HEK293 (cell line): Measurements from ENCODE around the gene L3MBTL4.

Experiments
- CTCF ChIA-PET: fragments of 350-600 bp; formaldehyde crosslinking; extraction: SDS; loops from one replicate; lab custom pipeline; 2021; ENCODE audit warnings: antibody characterized with exemption; lab: Yijun Ruan, JAX
- POLR2A ChIA-PET: fragments of 300-600 bp; formaldehyde crosslinking; extraction: SDS; loops from one replicate; lab custom pipeline; 2020; ENCODE audit warnings: antibody characterized with exemption, inconsistent platforms; lab: Yijun Ruan, JAX
- H3K27ac ChIP-seq: fragments of 200-500 bp; sonication (Bioruptor generic); 2 replicates; pipeline ENCODE4 v1.5.1; 2014; ENCODE audit warnings: low read depth, low read length, control low read depth, inconsistent platforms; ENCODE audit errors: extremely low read depth
- H3K36me3 ChIP-seq, 2 experiments: fragments of 200-500 bp in 1 of 2; sonication (Bioruptor generic) in 1 of 2; 1 replicate in 1 of 2; 2 replicates in 1 of 2; pipeline ENCODE4 v1.5.1; 2014 to 2017; ENCODE audit warnings: inconsistent platforms in 2 of 2, low read length in 2 of 2; ENCODE audit not compliant: control insufficient read depth in 2 of 2, insufficient read depth in 1 of 2
- H3K4me1 ChIP-seq: fragments of 200-500 bp; sonication (Bioruptor generic); 2 replicates; pipeline ENCODE4 v1.5.1; 2014; ENCODE audit warnings: mild to moderate bottlenecking, low read length, inconsistent platforms; ENCODE audit not compliant: control insufficient read depth, insufficient read depth
- H3K4me3 ChIP-seq: 2 replicates; pipeline ENCODE4 v1.5.1; 2011; ENCODE audit warnings: low read depth, mild to moderate bottlenecking, control low read depth, low read length, moderate library complexity
- H3K9me3 ChIP-seq: fragments of 200-500 bp; sonication (Bioruptor generic); 2 replicates; pipeline ENCODE4 v1.5.1; 2014; ENCODE audit warnings: low read depth, low read length, inconsistent platforms; ENCODE audit not compliant: control insufficient read depth, insufficient read depth
- EGR2 ChIP-seq: fragments of 450-650 bp; formaldehyde crosslinking; IDR thresholded peaks from 2 replicates; pipeline ENCODE4 v1.5.1; 2016; ENCODE audit warnings: low read depth, missing biosample characterization, missing genetic modification characterization
- REPIN1 ChIP-seq: fragments of 450-650 bp; formaldehyde crosslinking; IDR thresholded peaks from 2 replicates; pipeline ENCODE4 v1.5.1; 2017; ENCODE audit warnings: missing biosample characterization, missing genetic modification characterization, low read depth
- ZBTB17 ChIP-seq: fragments of 450-650 bp; formaldehyde crosslinking; IDR thresholded peaks from 2 replicates; pipeline ENCODE4 v1.5.1; 2016; ENCODE audit warnings: missing biosample characterization, missing genetic modification characterization
- ZBTB7A ChIP-seq: fragments of 450-650 bp; formaldehyde crosslinking; IDR thresholded peaks from 2 replicates; pipeline ENCODE4 v1.5.1; 2016; ENCODE audit warnings: low read depth, missing biosample characterization, missing genetic modification characterization
- ZBTB8A ChIP-seq: fragments of 450-650 bp; formaldehyde crosslinking; IDR thresholded peaks from 2 replicates; pipeline ENCODE4 v1.5.1; 2016; ENCODE audit warnings: missing biosample characterization, missing genetic modification characterization
- ZFHX2 ChIP-seq: fragments of 450-650 bp; formaldehyde crosslinking; conservative IDR thresholded peaks from 2 replicates; pipeline ENCODE4 v1.5.1; 2016; ENCODE audit warnings: missing biosample characterization, missing genetic modification characterization
- ZFP41 ChIP-seq: fragments of 450-650 bp; formaldehyde crosslinking; IDR thresholded peaks from 2 replicates; pipeline ENCODE4 v1.5.1; 2016; ENCODE audit warnings: missing biosample characterization, missing genetic modification characterization, borderline replicate concordance
- ZFP69B ChIP-seq: fragments of 450-650 bp; formaldehyde crosslinking; IDR thresholded peaks from 2 replicates; pipeline ENCODE4 v1.5.1; 2016; ENCODE audit warnings: missing biosample characterization, missing genetic modification characterization
- ZNF132 ChIP-seq: fragments of 450-650 bp; formaldehyde crosslinking; IDR thresholded peaks from 2 replicates; pipeline ENCODE4 v1.5.1; 2017; ENCODE audit warnings: missing biosample characterization, missing genetic modification characterization, borderline replicate concordance
- ZNF302 ChIP-seq: fragments of 450-650 bp; formaldehyde crosslinking; IDR thresholded peaks from 2 replicates; pipeline ENCODE4 v1.5.1; 2016; ENCODE audit warnings: missing biosample characterization, missing genetic modification characterization, low read depth
- ZNF366 ChIP-seq: fragments of 450-650 bp; formaldehyde crosslinking; conservative IDR thresholded peaks from 2 replicates; pipeline ENCODE4 v1.5.1; 2016; ENCODE audit warnings: missing biosample characterization, missing genetic modification characterization
- ZNF501 ChIP-seq: fragments of 450-650 bp; formaldehyde crosslinking; IDR thresholded peaks from 2 replicates; pipeline ENCODE4 v1.5.1; 2016; ENCODE audit warnings: missing biosample characterization, missing genetic modification characterization
- ZNF510 ChIP-seq: fragments of 450-650 bp; formaldehyde crosslinking; IDR thresholded peaks from 2 replicates; pipeline ENCODE4 v1.5.1; 2018; ENCODE audit warnings: mild to moderate bottlenecking, missing genetic modification characterization, missing biosample characterization; ENCODE audit not compliant: insufficient replicate concordance
- ZNF514 ChIP-seq: fragments of 450-650 bp; formaldehyde crosslinking; IDR thresholded peaks from 2 replicates; pipeline ENCODE4 v1.5.1; 2016; ENCODE audit warnings: missing biosample characterization, missing genetic modification characterization
- ZNF530 ChIP-seq: fragments of 450-650 bp; formaldehyde crosslinking; IDR thresholded peaks from 2 replicates; pipeline ENCODE4 v1.5.1; 2016; ENCODE audit warnings: low read depth, missing biosample characterization, missing genetic modification characterization
- ZNF639 ChIP-seq: fragments of 450-650 bp; formaldehyde crosslinking; IDR thresholded peaks from 2 replicates; pipeline ENCODE4 v1.5.1; 2016; ENCODE audit warnings: missing biosample characterization, missing genetic modification characterization
- ZNF645 ChIP-seq: fragments of 450-650 bp; formaldehyde crosslinking; IDR thresholded peaks from 2 replicates; pipeline ENCODE4; 2016; ENCODE audit warnings: missing biosample characterization, missing genetic modification characterization
- ZNF654 ChIP-seq: fragments of 450-650 bp; formaldehyde crosslinking; IDR thresholded peaks from 2 replicates; pipeline ENCODE4 v1.5.1; 2016; ENCODE audit warnings: low read depth, missing biosample characterization, missing genetic modification characterization
- ZSCAN5A ChIP-seq: fragments of 450-650 bp; formaldehyde crosslinking; IDR thresholded peaks from 2 replicates; pipeline ENCODE4 v1.5.1; 2016; ENCODE audit warnings: missing biosample characterization, missing genetic modification characterization

Gene L3MBTL4

GRCh38 chr18:6289843-6290242, 124.9 kb downstream of the L3MBTL4 start (continued):
- TF ChIP-seq ZNF302 (tag by site-specific recombination) (no peak), ZBTB8A (tag by site-specific recombination) (no peak)

- no peaks in the 10 kb centered on the region for H3K9me3 ChIP-seq
- no peak overlapping the region for H3K4me3 ChIP-seq
- POLR2A ChIA-PET = interaction anchor here (0.6 kb wide), 1 partner anchor 338 kb away, joined by 6 read pairs; no protein-coding TSS in a partner anchor
- no peaks in the 10 kb centered on the region for H3K36me3 ChIP-seq
- CTCF ChIA-PET = interaction anchor here (1.1 kb wide), 1 partner anchor 408 kb away, joined by 3 read pairs; no protein-coding TSS in a partner anchor
- no peak for TF ChIP-seq ZFP69B
- TF ChIP-seq ZNF366 (tag by site-specific recombination) = no peak
- peak; percentile 26; the same call in 1 of the 2 replicates for TF ChIP-seq ZFHX2 (tag by site-specific recombination)
- no peaks in the 10 kb centered on the region for H3K4me1 ChIP-seq
- no peak overlapping the region for H3K27ac ChIP-seq
These were observed 128.1 kb downstream of the L3MBTL4 start for GRCh38 chr18:6286585-6286984.

GRCh38 chr18:6284761-6285160, 129.9 kb downstream of the L3MBTL4 start:
- no peaks in the 10 kb centered on the region for H3K4me1 ChIP-seq
- no peaks in the 10 kb centered on the region for H3K9me3 ChIP-seq
- H3K27ac ChIP-seq = no peak overlapping the region
- peak; percentile 10; the same call in 1 of the 2 replicates for TF ChIP-seq EGR2
- no peak for TF ChIP-seq ZSCAN5A
- TF ChIP-seq ZNF132 (tag by site-specific recombination) = no peak
- POLR2A ChIA-PET = no interaction called here
- CTCF ChIA-PET = no interaction called here
- no peak overlapping the region for H3K4me3 ChIP-seq
- H3K36me3 ChIP-seq = no peaks in the 10 kb centered on the region

GRCh38 chr18:6284300-6284699, 130.4 kb downstream of the L3MBTL4 start:
- H3K36me3 ChIP-seq = no peaks in the 10 kb centered on the region
- ChIA-PET POLR2A (no interaction called here), CTCF (no interaction called here)
- no peak overlapping the region for H3K4me3 ChIP-seq
- H3K4me1 ChIP-seq = no peaks in the 10 kb centered on the region
- H3K9me3 ChIP-seq = no peaks in the 10 kb centered on the region
- TF ChIP-seq ZNF510 (tag by site-specific recombination) (no peak), ZFP41 (tag by site-specific recombination) (no peak), ZNF654 (tag by site-specific recombination) (no peak), ZNF639 (tag by site-specific recombination) (no peak)
- H3K27ac ChIP-seq = no peak overlapping the region

- CTCF ChIA-PET = interaction anchor here (0.7 kb wide), 1 partner anchor 1352 kb away, joined by 3 read pairs; no protein-coding TSS in a partner anchor
- POLR2A ChIA-PET = no interaction called here
- no peaks in the 10 kb centered on the region for H3K36me3 ChIP-seq
- no peak overlapping the region for H3K27ac ChIP-seq
- H3K9me3 ChIP-seq = no peaks in the 10 kb centered on the region
- TF ChIP-seq ZNF514 = no peak
- TF ChIP-seq ZNF530 = no peak
- TF ChIP-seq ZNF645 = no peak
- TF ChIP-seq REPIN1 = no peak
- TF ChIP-seq ZBTB17 (tag by site-specific recombination) = no peak
- TF ChIP-seq ZNF501 (tag by site-specific recombination) = no peak
- no peak for TF ChIP-seq ZBTB7A
- no peak overlapping the region for H3K4me3 ChIP-seq
- no peaks in the 10 kb centered on the region for H3K4me1 ChIP-seq
These were observed 132.8 kb downstream of the L3MBTL4 start for GRCh38 chr18:6281874-6282273.
